Left ventricle myocardium inferior (tissue), 1 donor: Measurements from ENCODE around the gene SCLY. TPM values are rescaled to one million over a fixed set of nuclear protein-coding genes. Genes with fewer than 3 reads are reported as not detected.

Experiments
- DNase-seq: peaks from one replicate; pipeline ENCODE4 v3.0.0-alpha.2; 2020
- H3K27ac ChIP-seq: fragments of 200-600 bp; replicated peaks from 2 replicates; pipeline ENCODE4 v1.8.0; 2021
- H3K27me3 ChIP-seq: fragments of 200-600 bp; 2 replicates; pipeline ENCODE4 v1.8.0; 2021; ENCODE audit warnings: low read depth
- H3K36me3 ChIP-seq: fragments of 200-600 bp; 2 replicates; pipeline ENCODE4 v1.8.0; 2021
- H3K4me1 ChIP-seq: fragments of 200-600 bp; 2 replicates; pipeline ENCODE4 v1.8.0; 2021
- H3K4me3 ChIP-seq: fragments of 200-600 bp; 2 replicates; pipeline ENCODE4 v1.8.0; 2021; ENCODE audit warnings: mild to moderate bottlenecking, moderate library complexity
- H3K9me3 ChIP-seq: fragments of 200-600 bp; replicated peaks from 2 replicates; pipeline ENCODE4 v1.8.0; 2021
- intact Hi-C: fragments of 100-400 bp; cut with micrococcal nuclease; formaldehyde crosslinking; loops from one replicate; pipeline ENCODE4 v1.11.0; 2022
- total RNA-seq: library from RNA; stranded (reverse); fragmentation: NEBNext Ultra II Directional; extraction: Animal tissue kit (Norgen Biotek cat#: 25700); gene quantifications from one replicate; pipeline ENCODE4 v1.2.1, GENCODE V29; 2021
- TF ChIP-seq, protein P1 (sequence below): fragments of 200-600 bp; IDR thresholded peaks from 2 replicates; pipeline ENCODE4 v1.8.0; 2021; ENCODE audit warnings: antibody characterized with exemption, mild to moderate bottlenecking, borderline replicate concordance
- donor health status: DM: no; HTN: yes; CAD: no; lungs with severe emphysema.

SCLY gene
- total RNA-seq, 1 donor from 2014 or later = 10.9 TPM

GRCh38 chr2:238141541-238142318 lies 80.9 kb downstream of the SCLY start:
- H3K4me3 ChIP-seq = peak overlapping the region; percentile 56
- peaks cover 7% of the 10 kb centered on the region for H3K27me3 ChIP-seq
- peak overlapping the region; percentile 67 for H3K27ac ChIP-seq
- intact Hi-C loops = no loop called here
- H3K9me3 ChIP-seq = no peaks in the 10 kb centered on the region
- peaks cover 9% of the 10 kb centered on the region for H3K36me3 ChIP-seq
- peak; percentile 36 for DNase-seq
- peaks cover 70% of the 10 kb centered on the region for H3K4me1 ChIP-seq
- TF ChIP-seq, protein P1, sequence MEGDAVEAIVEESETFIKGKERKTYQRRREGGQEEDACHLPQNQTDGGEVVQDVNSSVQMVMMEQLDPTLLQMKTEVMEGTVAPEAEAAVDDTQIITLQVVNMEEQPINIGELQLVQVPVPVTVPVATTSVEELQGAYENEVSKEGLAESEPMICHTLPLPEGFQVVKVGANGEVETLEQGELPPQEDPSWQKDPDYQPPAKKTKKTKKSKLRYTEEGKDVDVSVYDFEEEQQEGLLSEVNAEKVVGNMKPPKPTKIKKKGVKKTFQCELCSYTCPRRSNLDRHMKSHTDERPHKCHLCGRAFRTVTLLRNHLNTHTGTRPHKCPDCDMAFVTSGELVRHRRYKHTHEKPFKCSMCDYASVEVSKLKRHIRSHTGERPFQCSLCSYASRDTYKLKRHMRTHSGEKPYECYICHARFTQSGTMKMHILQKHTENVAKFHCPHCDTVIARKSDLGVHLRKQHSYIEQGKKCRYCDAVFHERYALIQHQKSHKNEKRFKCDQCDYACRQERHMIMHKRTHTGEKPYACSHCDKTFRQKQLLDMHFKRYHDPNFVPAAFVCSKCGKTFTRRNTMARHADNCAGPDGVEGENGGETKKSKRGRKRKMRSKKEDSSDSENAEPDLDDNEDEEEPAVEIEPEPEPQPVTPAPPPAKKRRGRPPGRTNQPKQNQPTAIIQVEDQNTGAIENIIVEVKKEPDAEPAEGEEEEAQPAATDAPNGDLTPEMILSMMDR = no peak

- TF ChIP-seq, protein P1 = no peak
- Histone ChIP-seq H3K36me3 (peaks cover 9% of the 10 kb centered on the region), H3K9me3 (no peaks in the 10 kb centered on the region), H3K27ac (peak overlapping the region; percentile 67), H3K4me3 (peak overlapping the region; percentile 56), H3K27me3 (peaks cover 7% of the 10 kb centered on the region), H3K4me1 (peaks cover 61% of the 10 kb centered on the region)
- intact Hi-C loops = no loop called here
- DNase-seq = no peak
Observed at GRCh38 chr2:238142382-238143205, 81.8 kb downstream of the SCLY start.

DNA sequence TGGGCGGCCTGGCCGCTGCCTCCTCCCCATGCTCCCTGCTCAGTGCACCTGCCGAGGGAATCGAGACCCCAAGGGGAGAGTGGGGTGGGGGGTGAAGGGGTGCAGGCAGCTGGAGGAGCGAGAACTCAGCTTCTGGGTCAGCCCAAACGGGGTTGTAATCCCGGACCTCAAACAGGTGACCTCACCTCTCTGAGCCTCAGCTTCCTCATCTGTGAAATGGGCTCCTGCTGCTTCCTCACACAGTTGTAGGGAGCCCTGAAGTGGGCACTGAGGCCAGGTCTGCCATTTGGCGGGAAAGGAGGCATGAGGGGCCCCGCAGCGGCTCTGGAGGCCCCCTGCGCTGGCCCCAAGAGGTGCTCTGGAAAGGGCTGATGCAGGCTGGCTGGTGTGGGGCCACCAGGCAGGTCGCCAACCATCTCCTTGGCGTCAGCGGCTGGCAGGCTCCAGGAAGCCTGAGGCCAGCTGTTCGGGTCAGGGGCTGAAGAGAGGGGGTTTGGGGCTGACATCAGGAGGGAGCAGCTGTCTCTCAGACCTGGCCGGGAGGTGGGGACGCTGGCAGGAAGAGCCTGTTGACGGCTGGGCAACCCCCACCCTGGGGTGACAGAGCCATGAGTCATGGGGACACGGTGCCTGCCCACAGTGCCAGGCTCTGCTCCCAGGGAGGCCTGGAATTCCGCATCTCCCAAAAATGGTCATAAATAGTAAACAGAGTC lies 82.6 kb downstream of the SCLY start:
- Histone ChIP-seq H3K4me3 (peak overlapping the region; percentile 56), H3K4me1 (peaks cover 53% of the 10 kb centered on the region), H3K36me3 (peaks cover 9% of the 10 kb centered on the region), H3K9me3 (no peaks in the 10 kb centered on the region), H3K27me3 (peaks cover 7% of the 10 kb centered on the region), H3K27ac (peak overlapping the region; percentile 67)
- intact Hi-C loops = no loop called here
- TF ChIP-seq, protein P1 = no peak
- peak; percentile 46 for DNase-seq

DNA sequence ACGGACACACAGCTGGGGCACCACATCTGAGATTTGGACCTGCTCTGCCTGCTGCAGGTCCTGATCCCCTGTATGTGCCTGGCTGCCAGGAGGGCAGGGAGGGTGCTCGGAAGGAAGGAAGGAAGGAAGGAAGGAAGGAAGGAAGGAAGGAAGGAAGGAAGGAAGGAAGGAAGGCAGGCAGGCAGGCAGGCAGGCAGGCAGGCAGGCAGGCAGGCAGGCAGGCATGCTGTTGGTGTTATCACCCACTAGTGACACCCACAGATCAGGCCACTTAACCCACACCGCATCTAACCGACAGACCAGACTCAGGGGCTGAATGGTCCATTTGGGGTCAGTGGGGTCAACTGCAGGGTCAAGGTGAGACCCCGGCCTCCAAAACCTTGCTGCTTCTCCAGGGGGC lies 83.5 kb downstream of the SCLY start:
- Histone ChIP-seq H3K9me3 (no peaks in the 10 kb centered on the region), H3K27ac (peak overlapping the region; percentile 67), H3K4me1 (peaks cover 47% of the 10 kb centered on the region), H3K4me3 (no peak overlapping the region), H3K36me3 (peaks cover 9% of the 10 kb centered on the region), H3K27me3 (peaks cover 1% of the 10 kb centered on the region)
- intact Hi-C loops = no loop called here
- TF ChIP-seq, protein P1 = no peak
- DNase-seq = no peak

DNA sequence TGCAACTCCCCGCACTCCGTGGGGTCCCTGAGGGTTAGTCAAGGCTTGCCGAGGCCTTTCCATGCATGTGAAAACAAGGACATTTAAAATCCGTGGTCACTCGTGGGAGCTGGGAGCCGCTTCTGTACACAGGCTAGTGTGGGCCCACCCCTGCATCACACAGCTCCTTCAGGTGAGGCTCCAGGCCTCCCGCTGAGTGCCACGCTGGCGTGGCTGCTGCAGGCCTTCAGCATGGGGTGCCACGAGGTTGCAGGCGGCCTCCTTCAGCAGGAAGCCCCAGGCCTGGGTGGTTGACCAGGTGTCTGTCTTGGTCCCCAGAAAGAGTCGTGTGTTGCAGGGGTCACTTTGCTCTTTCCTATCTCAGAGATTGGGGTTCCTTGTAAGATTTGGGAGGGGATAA lies 84.2 kb downstream of the SCLY start:
- H3K36me3 ChIP-seq = peaks cover 9% of the 10 kb centered on the region
- no peaks in the 10 kb centered on the region for H3K27me3 ChIP-seq
- DNase-seq = no peak
- intact Hi-C loops = no loop called here
- H3K9me3 ChIP-seq = no peaks in the 10 kb centered on the region
- no peak overlapping the region for H3K4me3 ChIP-seq
- peaks cover 39% of the 10 kb centered on the region for H3K4me1 ChIP-seq
- TF ChIP-seq, protein P1 = no peak
- H3K27ac ChIP-seq = no peak overlapping the region
